ENCODE measurements around the gene SCARB1. TPM values are rescaled to one million over a fixed set of nuclear protein-coding genes. Genes with fewer than 3 reads are reported as not detected.
A peak's percentile ranks its signal among the peaks of the same experiment; 100 is the strongest.

SCARB1 gene
- total and polyA plus RNA-seq, 2 of the 13 experiments (the other 11 are each of a cell fraction or from before 2014, with no cell fraction given) = 63.4 to 160 TPM

GRCh38 chr12:124771462-124772288, 92.0 kb downstream of the SCARB1 start:
- FAIRE-seq (peak; percentile 82), DNase-seq (ENCODE audit: low spot score) (peak; percentile 52), ATAC-seq (peak; percentile 67)
- CTCF ChIA-PET (ENCODE audit: low intra/inter-chr PET ratio, low total read pairs) = interaction anchor here (1.1 to 1.2 kb wide), 3 partner anchors 135 to 736 kb away, joined by 3 to 6 read pairs (median 4); no protein-coding TSS in a partner anchor
- in situ Hi-C loops (cut with HindIII; ENCODE audit: extremely low pct_ligation_motif_present, low pct_unique_long_range_greater_than_20kb) (loop anchor here (10.0 kb wide), 1 partner anchor 727 kb away; no protein-coding TSS in a partner anchor), intact Hi-C loops (cut with micrococcal nuclease; ENCODE audit: unreplicated experiment) (loop anchor here (5.0 to 10.0 kb wide), 4 partner anchors 207 to 734 kb away; partner anchors contain the start of gene NCOR2)
- Histone ChIP-seq H2AFZ (ENCODE audit: low read length) (no peak overlapping the region), H3K4me1 (ENCODE audit: insufficient read depth, low read length) (peaks cover 72% of the 10 kb centered on the region), H3K27me3 (ENCODE audit: control insufficient read depth in 1 of 2, insufficient read depth in 2 of 2, low read length in 2 of 2) (no peaks in the 10 kb centered on the region), H3K36me3 (replicated peaks in 1 of 2; ENCODE audit: control insufficient read depth in 1 of 2, insufficient read depth in 2 of 2, low read length in 2 of 2) (no peaks in the 10 kb centered on the region), H3K79me2 (ENCODE audit: insufficient read depth, low read length) (no peaks in the 10 kb centered on the region), H3K9me3 (ENCODE audit: low read length) (no peaks in the 10 kb centered on the region), H3K4me3 (replicated peaks in 1 of 3; ENCODE audit: insufficient read depth in 1 of 3, low read depth in 2 of 3, low read length in 3 of 3) (peak overlapping the region in 1 of 3 experiments; percentile 25; a peak in 1 of 6 replicates), H3K27ac (ENCODE audit: extremely low read length, insufficient read depth, low read length) (no peak overlapping the region), H3K4me2 (ENCODE audit: low read depth, low read length) (peak overlapping the region; percentile 54), H3K9ac (ENCODE audit: insufficient read depth, low read depth, low read length) (no peak overlapping the region), H4K20me1 (ENCODE audit: insufficient read depth, low read length) (no peaks in the 10 kb centered on the region)
- no TSS peak for BruUV-seq (replicated peaks)
- 21% methylated on average over 25 of the region's 35 CpGs for WGBS (ENCODE audit: low lambda C conversion rate)
- POLR2A ChIA-PET = no interaction called here
- TF ChIP-seq GABPB1 (CRISPR knock-in tag; IDR thresholded peaks at IDR 0.05) (peak; percentile 22; the same call in 1 of the 2 replicates), AKNA (CRISPR knock-in tag; IDR thresholded peaks at IDR 0.05; ENCODE audit: borderline replicate concordance) (no peak), FUBP1 (CRISPR knock-in tag; IDR thresholded peaks at IDR 0.05; ENCODE audit: borderline replicate concordance) (0 out of 2 replicates have a peak, but pooled peaks have one; percentile 60), ZBTB7B (CRISPR knock-in tag; IDR thresholded peaks at IDR 0.05) (peak; percentile 78), ZNF350 (CRISPR knock-in tag; IDR thresholded peaks at IDR 0.05; ENCODE audit: borderline replicate concordance, low read depth) (no peak), ZNF407 (CRISPR knock-in tag; IDR thresholded peaks at IDR 0.05; ENCODE audit: not compliant biosample characterization) (no peak)
